Peyer's patch (tissue), 4 donors: Measurements from ENCODE around the gene ACAD11. TPM values are rescaled to one million over a fixed set of nuclear protein-coding genes. Genes with fewer than 3 reads are reported as not detected.

ENCODE experiments used
- DNase-seq, 3 donors: peaks; one replicate each; pipeline ENCODE4 v3.0.0-alpha.2; 2017 to 2019
- H3K27ac ChIP-seq, 4 donors: fragments of 200-600 bp; sonication (generic); one replicate each; pipeline ENCODE4 v1.5.1; 2016 to 2019
- H3K27me3 ChIP-seq, 2 donors: fragments of 200-600 bp; sonication (generic); one replicate each; pipeline ENCODE4 v1.5.1; 2019
- H3K36me3 ChIP-seq, 3 donors: fragments of 200-600 bp; sonication (generic); one replicate each; pipeline ENCODE4 v1.5.1; 2016 to 2019
- H3K4me1 ChIP-seq, 4 donors: fragments of 200-600 bp; sonication (generic); one replicate each; pipeline ENCODE4 v1.5.1; 2016 to 2019
- H3K4me3 ChIP-seq, 4 donors: fragments of 200-600 bp; sonication (generic); 1 replicate in 3 of 4; 2 replicates in 1 of 4; pipeline ENCODE4 v1.5.1; 2016 to 2019; ENCODE audit warnings: mild to moderate bottlenecking in 1 of 4
- H3K9me3 ChIP-seq, 4 donors: fragments of 200-600 bp; sonication (generic); one replicate each; pipeline ENCODE4 v1.5.1; 2016 to 2019; ENCODE audit warnings: mild to moderate bottlenecking in 1 of 4
- CTCF ChIP-seq, 6 experiments: fragments of 450-650 bp in 4 of 6; fragments of 200-600 bp in 2 of 6; sonication (generic) in 1 of 6; IDR thresholded peaks; one replicate each; pipeline ENCODE4 v1.5.1; 2017 to 2019; ENCODE audit warnings: antibody characterized with exemption in 6 of 6, mild to moderate bottlenecking in 3 of 6, moderate library complexity in 1 of 6
- POLR2A ChIP-seq, 2 donors: fragments of 450-650 bp; IDR thresholded peaks; one replicate each; pipeline ENCODE4 v1.5.1; 2017; ENCODE audit warnings: antibody characterized with exemption in 2 of 2, mild to moderate bottlenecking in 2 of 2, moderate library complexity in 2 of 2
- total RNA-seq, 4 donors: library from RNA; depleted of rRNA; stranded (reverse); fragments of >200 nt; gene quantifications; one replicate each; pipeline ENCODE4 v1.1.0, GENCODE V29; 2016

Gene ACAD11
- total RNA-seq, 4 donors from 2014 or later = 87.2 to 138 (median 114) TPM

DNA sequence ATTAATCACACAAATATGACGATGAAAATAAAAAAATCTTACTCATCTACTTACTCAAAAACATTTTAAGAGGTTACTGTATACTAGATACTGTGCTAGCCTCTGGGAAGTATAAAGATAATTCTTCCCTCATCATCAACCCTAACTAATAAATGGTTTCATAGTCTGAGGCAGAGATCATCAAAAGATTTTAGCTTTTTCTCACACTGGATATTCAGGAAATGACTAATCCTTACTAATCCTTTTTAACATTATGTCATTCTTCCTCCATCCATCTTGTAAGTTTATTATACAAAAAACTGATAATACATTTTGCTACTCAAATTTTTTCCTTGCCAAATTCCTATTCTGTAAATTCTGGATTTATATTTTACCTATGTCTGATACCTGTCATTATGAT is 29.7 kb downstream of the ACAD11 start:
- no peaks in the 10 kb centered on the region for H3K27me3 ChIP-seq
- TF ChIP-seq CTCF (IDR thresholded peaks at IDR 0.05) (no peak), POLR2A (IDR thresholded peaks at IDR 0.05) (no peak)
- no peak overlapping the region for H3K4me3 ChIP-seq
- no peaks in the 10 kb centered on the region for H3K9me3 ChIP-seq
- DNase-seq = no peak
- H3K27ac ChIP-seq = no peak overlapping the region
- no peaks in the 10 kb centered on the region for H3K4me1 ChIP-seq
- H3K36me3 ChIP-seq = peaks cover 0 to 31% (median 0%) of the 10 kb centered on the region in 3 donors

DNA sequence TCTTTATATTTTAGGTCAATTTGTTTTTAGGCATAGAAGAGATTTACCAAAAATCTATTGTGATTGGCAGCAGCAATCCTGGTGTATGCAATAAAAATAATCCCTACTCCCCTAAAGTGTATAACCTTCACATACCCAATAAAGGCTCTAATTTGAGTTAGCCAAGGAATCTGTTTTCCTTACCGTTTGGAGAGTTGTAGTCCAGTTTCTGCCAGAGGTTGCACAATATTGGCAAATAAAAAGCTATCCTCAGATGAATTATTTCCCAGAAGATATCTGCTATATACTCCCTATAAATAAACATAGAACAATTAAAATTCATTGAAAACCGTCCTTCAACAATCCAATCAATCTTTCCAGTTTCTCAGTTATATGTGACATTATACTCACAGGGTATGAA is 31.5 kb downstream of the ACAD11 start:
- no peaks in the 10 kb centered on the region for H3K27me3 ChIP-seq
- no peak overlapping the region for H3K27ac ChIP-seq
- H3K4me1 ChIP-seq = no peaks in the 10 kb centered on the region
- H3K4me3 ChIP-seq = no peak overlapping the region
- no peaks in the 10 kb centered on the region for H3K9me3 ChIP-seq
- peaks cover 0 to 39% (median 0%) of the 10 kb centered on the region in 3 donors for H3K36me3 ChIP-seq
- no peak for DNase-seq
- TF ChIP-seq CTCF (IDR thresholded peaks at IDR 0.05) (no peak), POLR2A (IDR thresholded peaks at IDR 0.05) (no peak)

DNA sequence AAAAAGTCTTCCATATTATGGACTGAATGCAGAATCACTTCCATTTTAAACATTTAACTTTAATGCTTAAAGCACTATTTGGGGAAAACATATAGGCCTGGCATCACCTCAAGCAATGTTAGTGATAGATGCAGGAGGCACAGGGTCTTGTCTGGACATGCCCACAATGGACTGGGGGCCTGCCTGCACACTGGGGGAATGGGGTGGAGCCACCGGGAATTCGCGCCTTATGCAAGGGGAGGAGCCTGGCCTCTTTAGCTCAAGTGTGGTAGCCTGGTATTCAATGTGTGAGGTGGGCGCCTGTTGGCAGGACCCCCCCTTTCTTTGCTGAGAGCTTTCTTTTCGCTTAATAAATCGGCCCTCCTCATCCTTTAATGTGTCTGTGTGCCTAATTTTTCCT is 32.7 kb downstream of the ACAD11 start:
- Histone ChIP-seq H3K27ac (no peak overlapping the region), H3K36me3 (peaks cover 0 to 39% (median 0%) of the 10 kb centered on the region in 3 donors)

GRCh38 chr3:132625613-132626012 is 34.0 kb downstream of the ACAD11 start:
- no peak for DNase-seq
- H3K27ac ChIP-seq = no peak overlapping the region
- no peak overlapping the region for H3K4me3 ChIP-seq
- H3K9me3 ChIP-seq = no peaks in the 10 kb centered on the region
- peaks cover 0 to 39% (median 0%) of the 10 kb centered on the region in 3 donors for H3K36me3 ChIP-seq
- no peaks in the 10 kb centered on the region for H3K27me3 ChIP-seq
- no peak for TF ChIP-seq CTCF (IDR thresholded peaks at IDR 0.05)
- no peak for TF ChIP-seq POLR2A (IDR thresholded peaks at IDR 0.05)
- H3K4me1 ChIP-seq = no peaks in the 10 kb centered on the region

More for the DNA sequence above, 32.7 kb downstream of the ACAD11 start:
- TF ChIP-seq POLR2A (IDR thresholded peaks at IDR 0.05) = no peak
- no peak for TF ChIP-seq CTCF (IDR thresholded peaks at IDR 0.05)
- no peak overlapping the region for H3K4me3 ChIP-seq
- H3K4me1 ChIP-seq = no peaks in the 10 kb centered on the region
- no peaks in the 10 kb centered on the region for H3K27me3 ChIP-seq
- no peak for DNase-seq
- H3K9me3 ChIP-seq = no peaks in the 10 kb centered on the region

GRCh38 chr3:132624790-132625189 is 34.8 kb downstream of the ACAD11 start:
- DNase-seq = no peak
- TF ChIP-seq CTCF (IDR thresholded peaks at IDR 0.05) = no peak
- TF ChIP-seq POLR2A (IDR thresholded peaks at IDR 0.05) = no peak
- H3K27me3 ChIP-seq = no peaks in the 10 kb centered on the region
- no peaks in the 10 kb centered on the region for H3K9me3 ChIP-seq
- peaks cover 0 to 42% (median 0%) of the 10 kb centered on the region in 3 donors for H3K36me3 ChIP-seq
- no peak overlapping the region for H3K4me3 ChIP-seq
- no peak overlapping the region for H3K27ac ChIP-seq
- no peaks in the 10 kb centered on the region for H3K4me1 ChIP-seq

GRCh38 chr3:132623646-132624045 is 36.0 kb downstream of the ACAD11 start:
- Histone ChIP-seq H3K27ac (no peak overlapping the region), H3K36me3 (peaks cover 0 to 42% (median 0%) of the 10 kb centered on the region in 3 donors), H3K9me3 (no peaks in the 10 kb centered on the region), H3K4me1 (no peaks in the 10 kb centered on the region), H3K27me3 (no peaks in the 10 kb centered on the region), H3K4me3 (no peak overlapping the region)
- TF ChIP-seq CTCF (IDR thresholded peaks at IDR 0.05) (no peak), POLR2A (IDR thresholded peaks at IDR 0.05) (no peak)
- no peak for DNase-seq
